CD4-positive, alpha-beta T cell (primary cell): ENCODE data around the gene TLR7. TPM values are rescaled to one million over a fixed set of nuclear protein-coding genes. Genes with fewer than 3 reads are reported as not detected.
A peak's percentile ranks its signal among the peaks of the same experiment; 100 is the strongest.

Experiments used
- ATAC-seq: fragments of 200-7000 bp; cut with Tn5 transposase; one replicate; pipeline ENCODE4 v1.10.0; 2022; ENCODE audit warnings: mild to moderate bottlenecking; ENCODE audit not compliant: poor library complexity
- CTCF ChIA-PET: fragments of 350-600 bp; sonication (Branson Sonifier 250); formaldehyde crosslinking; loops from one replicate; lab custom pipeline; 2021; ENCODE audit warnings: antibody characterized with exemption, inconsistent platforms; lab: Charles Lee
- POLR2A ChIA-PET: fragments of 350-600 bp; sonication (Branson Sonifier 250); formaldehyde crosslinking; loops from one replicate; lab custom pipeline; 2021; ENCODE audit warnings: antibody characterized with exemption, inconsistent platforms; lab: Charles Lee
- DNase-seq, 14 experiments: peaks; one replicate each; pipeline ENCODE4 v3.0.0-alpha.2; 2013 to 2020; ENCODE audit warnings: mixed read lengths in 2 of 14
- H3K27ac ChIP-seq, 2 donors: one replicate each; pipeline versions ENCODE4 v1.5.1 to v1.7.0; 2013; ENCODE audit warnings: low read length in 2 of 2, low read depth in 1 of 2, mild to moderate bottlenecking in 1 of 2
- H3K27me3 ChIP-seq, 2 experiments: 1 replicate in 1 of 2; 2 replicates in 1 of 2; pipeline versions ENCODE4 v1.6.1 to v1.7.0; 2013; ENCODE audit warnings: low read length in 2 of 2, control low read depth in 1 of 2, mild to moderate bottlenecking in 1 of 2, moderate library complexity in 1 of 2; ENCODE audit not compliant: insufficient read depth in 2 of 2, control insufficient read depth in 1 of 2
- H3K36me3 ChIP-seq: one replicate; pipeline ENCODE4 v1.6.1; 2013; ENCODE audit warnings: low read length, control low read depth; ENCODE audit not compliant: insufficient read depth
- H3K4me1 ChIP-seq: one replicate; pipeline ENCODE4 v1.6.1; 2013; ENCODE audit warnings: low read length, control low read depth; ENCODE audit not compliant: insufficient read depth
- H3K4me3 ChIP-seq: one replicate; pipeline ENCODE4 v1.5.1; 2013; ENCODE audit warnings: mild to moderate bottlenecking, low read length, moderate library complexity
- H3K9me3 ChIP-seq, 2 experiments: 1 replicate in 1 of 2; 2 replicates in 1 of 2; pipeline versions ENCODE4 v1.6.1 to v1.7.0; 2013; ENCODE audit warnings: low read length in 2 of 2, mild to moderate bottlenecking in 2 of 2, control low read depth in 1 of 2, moderate library complexity in 1 of 2; ENCODE audit not compliant: control insufficient read depth in 1 of 2, insufficient read depth in 1 of 2
- H3K27ac Mint-ChIP-seq: one replicate; pipeline ENCODE4 v1.8.0; 2020; ENCODE audit warnings: mixed read lengths
- H3K27me3 Mint-ChIP-seq: one replicate; pipeline ENCODE4 v1.8.0; 2021; ENCODE audit warnings: mixed read lengths
- H3K36me3 Mint-ChIP-seq: one replicate; pipeline ENCODE4 v1.8.0; 2021; ENCODE audit warnings: low read depth, mixed read lengths
- H3K4me1 Mint-ChIP-seq: one replicate; pipeline ENCODE4 v1.8.0; 2021; ENCODE audit warnings: low read depth, mixed read lengths
- H3K4me3 Mint-ChIP-seq: one replicate; pipeline ENCODE4 v1.8.0; 2020; ENCODE audit warnings: mild to moderate bottlenecking, mixed read lengths
- H3K9me3 Mint-ChIP-seq: one replicate; pipeline ENCODE4 v1.8.0; 2020; ENCODE audit warnings: mixed read lengths
- CTCF ChIP-seq: fragments of 200-600 bp; IDR thresholded peaks from one replicate; pipeline ENCODE4 v1.8.0; 2022; ENCODE audit warnings: antibody characterized with exemption, mild to moderate bottlenecking
- intact Hi-C, 2 experiments: fragments of 100-400 bp; cut with DNase I in 1 of 2; cut with micrococcal nuclease in 1 of 2; formaldehyde crosslinking; loops; one replicate each; pipeline versions ENCODE4 v1.15.1 to v1.9.0; 2023 to 2025; cut with DNase I, micrococcal nuclease
- total RNA-seq, 174 experiments: library from RNA in 2 of 174; stranded (reverse) in 2 of 174; gene quantifications; one replicate each; pipeline ENCODE4 v1.2.3 and lab custom pipeline; 2021 to 2026

TLR7 gene
- total RNA-seq, 2 experiments from 2014 or later = 0.06 TPM; not detected in 1

GRCh38 chrX:12887767-12888166 lies 20.9 kb downstream of the TLR7 start:
- DNase-seq (no peak), ATAC-seq (no peak)
- no peaks in the 10 kb centered on the region for H3K36me3 Mint-ChIP-seq
- Histone ChIP-seq H3K4me3 (no peak overlapping the region), H3K27ac (no peak overlapping the region), H3K9me3 (no peaks in the 10 kb centered on the region), H3K4me1 (peaks cover 4% of the 10 kb centered on the region), H3K27me3 (no peaks in the 10 kb centered on the region), H3K36me3 (no peaks in the 10 kb centered on the region)
- intact Hi-C loops = no loop called here
- POLR2A ChIA-PET = no interaction called here
- no peak for TF ChIP-seq CTCF
- H3K27me3 Mint-ChIP-seq = no peaks in the 10 kb centered on the region
- no peak overlapping the region for H3K27ac Mint-ChIP-seq
- CTCF ChIA-PET = no interaction called here
- H3K4me3 Mint-ChIP-seq = no peak overlapping the region
- no peaks in the 10 kb centered on the region for H3K9me3 Mint-ChIP-seq
- H3K4me1 Mint-ChIP-seq = peaks cover 30% of the 10 kb centered on the region

GRCh38 chrX:12890467-12890866 lies 23.6 kb downstream of the TLR7 start:
- intact Hi-C loops = no loop called here
- peak overlapping the region; percentile 25 for H3K4me3 Mint-ChIP-seq
- no peaks in the 10 kb centered on the region for H3K9me3 Mint-ChIP-seq
- ChIA-PET CTCF (no interaction called here), POLR2A (interaction anchor here (0.6 kb wide), 1 partner anchor 791 kb away, joined by 3 read pairs; no protein-coding TSS in a partner anchor)
- peaks cover 4% of the 10 kb centered on the region for H3K4me1 ChIP-seq
- DNase-seq (peak in 1 of 14 experiments; percentile 13), ATAC-seq (no peak)
- peaks cover 36% of the 10 kb centered on the region for H3K4me1 Mint-ChIP-seq
- H3K36me3 ChIP-seq = no peaks in the 10 kb centered on the region
- no peaks in the 10 kb centered on the region for H3K36me3 Mint-ChIP-seq
- no peaks in the 10 kb centered on the region for H3K27me3 Mint-ChIP-seq
- no peaks in the 10 kb centered on the region for H3K27me3 ChIP-seq
- no peak overlapping the region for H3K27ac ChIP-seq
- no peak for TF ChIP-seq CTCF
- H3K9me3 ChIP-seq = no peaks in the 10 kb centered on the region
- H3K4me3 ChIP-seq = no peak overlapping the region
- no peak overlapping the region for H3K27ac Mint-ChIP-seq

- H3K4me1 Mint-ChIP-seq = peaks cover 36% of the 10 kb centered on the region
- Histone ChIP-seq H3K4me1 (peaks cover 4% of the 10 kb centered on the region), H3K27ac (no peak overlapping the region), H3K4me3 (no peak overlapping the region), H3K9me3 (no peaks in the 10 kb centered on the region), H3K36me3 (no peaks in the 10 kb centered on the region), H3K27me3 (no peaks in the 10 kb centered on the region)
- no peaks in the 10 kb centered on the region for H3K36me3 Mint-ChIP-seq
- no peak for ATAC-seq
- no peaks in the 10 kb centered on the region for H3K9me3 Mint-ChIP-seq
- H3K4me3 Mint-ChIP-seq = no peak overlapping the region
- intact Hi-C loops = no loop called here
- ChIA-PET CTCF (no interaction called here), POLR2A (interaction anchor here (0.6 kb wide), 1 partner anchor 790 kb away, joined by 3 read pairs; no protein-coding TSS in a partner anchor)
- no peak overlapping the region for H3K27ac Mint-ChIP-seq
- no peak for TF ChIP-seq CTCF
- DNase-seq = no peak
- no peaks in the 10 kb centered on the region for H3K27me3 Mint-ChIP-seq
Observed at GRCh38 chrX:12891171-12891570, 24.3 kb downstream of the TLR7 start.
